Thymus (tissue), 11 donors: ENCODE data around the gene PLEKHA1. TPM values are rescaled to one million over a fixed set of nuclear protein-coding genes. Genes with fewer than 3 reads are reported as not detected.

Experiments
- DNase-seq, 9 donors: peaks; one replicate each; pipeline ENCODE4 v3.0.0-alpha.2; 2013; ENCODE audit warnings: low spot score in 9 of 9, low read depth in 6 of 9, missing footprints in 1 of 9
- H3K27ac ChIP-seq, 2 donors: one replicate each; pipeline ENCODE4 v1.5.1; 2013; ENCODE audit warnings: control low read depth in 1 of 2, low read depth in 1 of 2, low read length in 1 of 2, mild to moderate bottlenecking in 1 of 2, moderate library complexity in 1 of 2
- H3K27me3 ChIP-seq, 2 donors: one replicate each; pipeline ENCODE4 v1.5.1; 2013; ENCODE audit warnings: low read length in 1 of 2; ENCODE audit not compliant: control insufficient read depth in 2 of 2, insufficient read depth in 1 of 2
- H3K36me3 ChIP-seq, 2 donors: one replicate each; pipeline ENCODE4 v1.5.1; 2013; ENCODE audit warnings: low read length in 1 of 2, mild to moderate bottlenecking in 1 of 2, moderate library complexity in 1 of 2; ENCODE audit not compliant: control insufficient read depth in 2 of 2, insufficient read depth in 2 of 2
- H3K4me1 ChIP-seq, 2 donors: one replicate each; pipeline ENCODE4 v1.5.1; 2013; ENCODE audit warnings: low read length in 2 of 2; ENCODE audit not compliant: control insufficient read depth in 2 of 2, insufficient read depth in 2 of 2
- H3K4me3 ChIP-seq, 2 donors: one replicate each; pipeline ENCODE4 v1.5.1; 2013; ENCODE audit warnings: low read length in 2 of 2, control low read depth in 1 of 2, mild to moderate bottlenecking in 1 of 2
- H3K9me3 ChIP-seq, 2 donors: one replicate each; pipeline ENCODE4 v1.5.1; 2013; ENCODE audit warnings: low read length in 1 of 2, mild to moderate bottlenecking in 1 of 2; ENCODE audit not compliant: control insufficient read depth in 2 of 2, insufficient read depth in 1 of 2
- WGBS: extraction: QIAGEN DNeasy Blood & Tissue Kit; methylation state at CpG from one replicate; pipeline ENCODE4 v1.1.7; 2013; 5-methylcytosine and 5-hydroxymethylcytosine counted together
- polyA plus RNA-seq: library from polyadenylated mRNA; stranded (reverse); fragments of 200-250 nt; gene quantifications from one replicate; pipeline ENCODE4 v1.2.3, GENCODE V29; 2013
- total RNA-seq: library from RNA; stranded (reverse); fragments of 120-200 nt; gene quantifications from one replicate; pipeline ENCODE4 v1.2.4, GENCODE V29; 2013
- donor health status: healthy.

Gene PLEKHA1
- total and polyA plus RNA-seq, 2 donors: 11.1 to 28.2 TPM

- DNase-seq: no peak
- Histone ChIP-seq H3K4me3 (no peak overlapping the region), H3K27me3 (peaks cover 15 to 41% of the 10 kb centered on the region in 2 donors), H3K36me3 (no peaks in the 10 kb centered on the region), H3K4me1 (no peaks in the 10 kb centered on the region), H3K27ac (no peak overlapping the region), H3K9me3 (no peaks in the 10 kb centered on the region)
- WGBS: 88% methylated on average over 8 of the region's 8 CpGs
Observed at GRCh38 chr10:122466951-122467381, 92.5 kb downstream of the PLEKHA1 start.

DNA sequence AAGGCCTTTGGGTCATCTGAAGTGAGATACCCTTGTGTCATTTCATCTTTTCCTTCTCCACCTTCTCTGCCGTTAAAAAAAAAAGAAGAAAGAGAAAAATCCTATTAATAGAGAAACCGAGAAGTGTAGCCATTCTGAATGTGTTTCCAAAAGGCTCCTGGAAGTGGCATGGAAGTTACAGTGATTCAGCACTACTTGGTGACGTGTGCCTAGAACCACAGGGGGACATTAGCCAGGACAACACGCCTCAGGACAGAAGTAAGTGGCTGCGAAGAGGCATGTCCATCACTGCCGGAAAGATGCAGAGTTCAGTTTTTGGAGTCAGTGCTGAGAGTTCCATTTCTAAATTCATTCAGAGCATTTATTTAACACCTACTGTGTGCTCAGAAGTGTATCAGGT is 93.2 kb downstream of the PLEKHA1 start:
- 90% methylated on average over 6 of the region's 6 CpGs for WGBS
- H3K27ac ChIP-seq: no peak overlapping the region

GRCh38 chr10:122468307-122468925 is 93.9 kb downstream of the PLEKHA1 start:
- H3K36me3 ChIP-seq: no peaks in the 10 kb centered on the region
- H3K27me3 ChIP-seq: peaks cover 4 to 30% of the 10 kb centered on the region in 2 donors
- no peak overlapping the region for H3K4me3 ChIP-seq
- H3K4me1 ChIP-seq: no peaks in the 10 kb centered on the region
- no peak overlapping the region for H3K27ac ChIP-seq
- 93% methylated on average over 5 of the region's 5 CpGs for WGBS
- DNase-seq: no peak
- H3K9me3 ChIP-seq: no peaks in the 10 kb centered on the region

More for the DNA sequence above, 93.2 kb downstream of the PLEKHA1 start:
- Histone ChIP-seq H3K4me1 (no peaks in the 10 kb centered on the region), H3K36me3 (no peaks in the 10 kb centered on the region), H3K9me3 (no peaks in the 10 kb centered on the region), H3K4me3 (no peak overlapping the region), H3K27me3 (peaks cover 8 to 34% of the 10 kb centered on the region in 2 donors)
- no peak for DNase-seq

DNA sequence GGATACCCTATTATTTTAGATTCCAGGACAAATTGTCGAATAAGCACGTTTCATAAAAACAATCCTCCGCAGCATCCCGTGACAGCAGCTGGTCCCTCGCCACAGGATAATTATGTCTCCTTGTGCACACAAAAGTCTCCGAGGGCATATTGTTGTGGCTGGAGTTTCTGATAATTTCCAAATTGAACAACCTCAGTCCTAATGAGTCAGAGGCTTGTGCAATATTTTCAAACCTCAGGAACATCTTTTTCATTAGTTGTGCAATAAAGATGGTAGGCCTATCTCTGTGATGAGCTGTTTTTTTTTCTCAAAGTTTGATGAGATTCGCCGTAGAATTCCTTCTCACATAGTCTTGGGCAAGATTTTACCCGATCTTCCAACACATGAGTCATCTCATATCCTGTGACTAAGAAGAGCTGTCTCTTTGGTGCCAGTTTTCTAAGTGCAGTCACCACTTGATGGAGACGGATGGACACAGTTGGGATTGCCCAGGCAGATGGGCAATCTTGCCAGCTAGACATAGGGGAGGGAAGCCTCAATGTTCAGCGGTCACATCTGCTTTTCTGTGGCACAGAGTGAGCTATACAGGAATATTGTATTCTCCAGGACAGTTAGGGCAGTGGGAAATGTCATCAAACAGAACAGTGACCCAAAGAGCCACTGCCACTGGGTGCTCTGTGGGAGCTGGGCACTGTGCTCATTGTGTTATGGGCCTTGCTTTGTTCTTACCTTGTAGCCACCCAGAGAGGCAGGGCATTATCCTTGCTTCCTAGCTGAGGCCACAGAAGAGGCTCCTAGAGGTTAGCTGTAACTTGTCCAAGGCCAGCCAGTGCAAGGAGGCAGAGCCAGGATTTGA is 94.6 kb downstream of the PLEKHA1 start:
- DNase-seq: no peak
- Histone ChIP-seq H3K4me1 (no peaks in the 10 kb centered on the region), H3K27ac (peak overlapping the region in 1 of 2 donors; percentile 19), H3K9me3 (no peaks in the 10 kb centered on the region), H3K27me3 (peaks cover 0 to 26% of the 10 kb centered on the region in 2 donors), H3K36me3 (no peaks in the 10 kb centered on the region), H3K4me3 (no peak overlapping the region)
- 88% methylated on average over 11 of the region's 11 CpGs for WGBS

DNA sequence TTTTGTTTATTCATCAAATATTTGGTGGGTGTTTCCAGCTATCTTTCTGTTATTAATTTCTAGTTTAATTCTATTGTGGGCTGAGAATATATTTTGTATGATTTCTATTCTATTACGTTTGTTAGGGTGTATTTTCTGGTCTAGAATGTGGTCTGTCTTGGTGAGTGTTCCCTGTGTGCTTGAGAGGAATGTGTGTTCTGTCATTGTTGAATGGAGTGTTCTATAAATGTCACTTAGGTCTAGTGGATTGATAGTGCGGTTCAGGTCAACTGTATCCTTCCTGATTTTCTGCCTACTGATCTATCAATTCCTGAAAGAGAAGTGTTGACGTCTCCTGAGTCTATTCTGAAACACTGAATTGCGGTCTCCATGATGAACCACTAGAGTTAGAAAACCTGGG is 95.3 kb downstream of the PLEKHA1 start:
- Histone ChIP-seq H3K27me3 (peaks cover 0 to 26% of the 10 kb centered on the region in 2 donors), H3K27ac (no peak overlapping the region), H3K9me3 (no peaks in the 10 kb centered on the region), H3K36me3 (no peaks in the 10 kb centered on the region), H3K4me3 (no peak overlapping the region), H3K4me1 (no peaks in the 10 kb centered on the region)
- WGBS: 87% methylated on average over 4 of the region's 4 CpGs
- no peak for DNase-seq

DNA sequence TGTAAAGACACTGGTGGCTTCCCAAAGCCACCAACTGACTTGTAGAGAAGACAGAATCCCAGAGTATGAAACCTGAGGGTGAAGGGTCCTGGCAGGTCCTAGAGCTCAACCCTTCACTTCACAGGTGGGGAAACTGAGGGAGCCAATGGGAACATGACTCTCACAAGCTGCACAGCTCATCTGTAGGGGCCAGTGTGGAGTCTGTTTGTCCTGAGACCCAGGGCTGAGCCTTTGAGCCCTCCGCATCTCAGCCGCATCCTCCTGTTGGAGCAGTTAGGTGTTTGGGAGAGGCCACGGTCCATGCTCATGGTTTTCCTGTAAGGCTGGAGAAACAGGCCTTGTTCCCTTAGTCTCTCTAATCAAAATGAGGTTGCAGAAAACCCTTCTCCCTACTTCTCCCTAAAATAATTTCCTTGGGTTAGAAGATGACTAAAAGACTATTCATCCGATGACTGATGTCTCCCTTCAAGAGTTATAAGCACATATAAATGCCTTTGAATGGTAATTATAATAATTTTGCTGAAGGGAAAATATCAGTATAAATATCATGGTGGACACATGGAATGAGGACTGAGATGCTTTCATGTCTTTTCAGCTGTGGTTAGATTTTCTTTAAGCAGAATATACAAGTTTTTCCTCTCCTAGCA is 97.1 kb downstream of the PLEKHA1 start:
- peaks cover 0 to 8% of the 10 kb centered on the region in 2 donors for H3K4me1 ChIP-seq
- H3K27ac ChIP-seq: no peak overlapping the region
- no peaks in the 10 kb centered on the region for H3K36me3 ChIP-seq
- DNase-seq: no peak
- H3K4me3 ChIP-seq: no peak overlapping the region
- 98% methylated on average over 4 of the region's 4 CpGs for WGBS
- no peaks in the 10 kb centered on the region for H3K9me3 ChIP-seq
- peaks cover 0 to 37% of the 10 kb centered on the region in 2 donors for H3K27me3 ChIP-seq

- Histone ChIP-seq H3K4me1 (peaks cover 0 to 8% of the 10 kb centered on the region in 2 donors), H3K36me3 (no peaks in the 10 kb centered on the region), H3K27me3 (peaks cover 0 to 35% of the 10 kb centered on the region in 2 donors), H3K9me3 (no peaks in the 10 kb centered on the region), H3K4me3 (no peak overlapping the region), H3K27ac (no peak overlapping the region)
- 87% methylated on average over 8 of the region's 8 CpGs for WGBS
- DNase-seq: no peak
Observed at GRCh38 chr10:122473116-122473515, 98.6 kb downstream of the PLEKHA1 start.

GRCh38 chr10:122474131-122474818 is 99.8 kb downstream of the PLEKHA1 start:
- no peak overlapping the region for H3K27ac ChIP-seq
- H3K4me1 ChIP-seq: peaks cover 0 to 8% of the 10 kb centered on the region in 2 donors

More at GRCh38 chr10:122474131-122474818, 99.8 kb downstream of the PLEKHA1 start:
- H3K4me3 ChIP-seq: no peak overlapping the region
- no peaks in the 10 kb centered on the region for H3K9me3 ChIP-seq
- H3K36me3 ChIP-seq: no peaks in the 10 kb centered on the region
- no peak for DNase-seq
- H3K27me3 ChIP-seq: peaks cover 0 to 35% of the 10 kb centered on the region in 2 donors
- WGBS: 6% methylated on average over 15 of the region's 15 CpGs
